GM12872 (cell line): ENCODE results near the gene COL4A2.

ENCODE experiments used
- CTCF ChIP-seq: IDR thresholded peaks from 3 replicates; pipeline ENCODE4 v1.5.1; 2011; ENCODE audit warnings: low read depth, mild to moderate bottlenecking, low read length, moderate library complexity; ENCODE audit not compliant: insufficient read depth

COL4A2 gene

GRCh38 chr13:110533771-110534670, 226.9 kb downstream of the COL4A2 start:
- no peak for TF ChIP-seq CTCF

- no peak for TF ChIP-seq CTCF
Measured at GRCh38 chr13:110535526-110535925, 228.4 kb downstream of the COL4A2 start.

GRCh38 chr13:110536006-110536693, 229.1 kb downstream of the COL4A2 start:
- no peak for TF ChIP-seq CTCF

- no peak for TF ChIP-seq CTCF
Measured at GRCh38 chr13:110538632-110539031, 231.5 kb downstream of the COL4A2 start.

- TF ChIP-seq CTCF, result no peak
Measured at GRCh38 chr13:110539894-110540293, 232.8 kb downstream of the COL4A2 start.

- TF ChIP-seq CTCF, result no peak
Measured at GRCh38 chr13:110540871-110541525, 233.9 kb downstream of the COL4A2 start.

- no peak for TF ChIP-seq CTCF
Measured at GRCh38 chr13:110541526-110541920, 234.4 kb downstream of the COL4A2 start.
